NCI-H146 treated with DMSO at 0.1 percent for 48 hours (cell line): Measurements from ENCODE around the gene MAB21L3.
"Not testable (repeated sequence)": the region's sequence is repeated elsewhere in the genome, so short reads cannot be mapped to it uniquely, and the experiment has no call there.

Source experiments
- DNase-seq: peaks from one replicate; lab custom pipeline; 2025; ENCODE audit not compliant: unreplicated experiment; lab: John Stamatoyannopoulos, UW

Gene MAB21L3

GRCh38 chr1:116133696-116134475 is 22.7 kb downstream of the MAB21L3 start:
- no peak for DNase-seq

GRCh38 chr1:116134476-116134773 is 23.2 kb downstream of the MAB21L3 start:
- DNase-seq: no peak

- DNase-seq: no peak
Measured at GRCh38 chr1:116138277-116138792, 27.1 kb downstream of the MAB21L3 start.

GRCh38 chr1:116139592-116140134 is 28.5 kb downstream of the MAB21L3 start:
- no peak for DNase-seq

- no peak for DNase-seq
Measured at GRCh38 chr1:116144151-116144550, 33.0 kb downstream of the MAB21L3 start.

- not testable (repeated sequence) for DNase-seq
Measured at GRCh38 chr1:116146447-116147113, 35.4 kb downstream of the MAB21L3 start.

- DNase-seq: no peak
Measured at GRCh38 chr1:116147114-116147510, 35.9 kb downstream of the MAB21L3 start.

- DNase-seq: no peak
Measured at GRCh38 chr1:116147972-116148371, 36.8 kb downstream of the MAB21L3 start.

- DNase-seq: no peak
Measured at GRCh38 chr1:116148967-116149366, 37.8 kb downstream of the MAB21L3 start.

GRCh38 chr1:116150368-116150767 is 39.2 kb downstream of the MAB21L3 start:
- no peak for DNase-seq

- DNase-seq: peak; percentile 48
Measured at GRCh38 chr1:116151739-116152576, 40.8 kb downstream of the MAB21L3 start.

- DNase-seq: no peak
Measured at GRCh38 chr1:116152577-116152943, 41.4 kb downstream of the MAB21L3 start.

GRCh38 chr1:116152950-116153691 is 41.9 kb downstream of the MAB21L3 start:
- DNase-seq: no peak

- DNase-seq: no peak
Measured at GRCh38 chr1:116153692-116154031, 42.5 kb downstream of the MAB21L3 start.

- DNase-seq: no peak
Measured at GRCh38 chr1:116154536-116154935, 43.3 kb downstream of the MAB21L3 start.

- no peak for DNase-seq
Measured at GRCh38 chr1:116157096-116157495, 45.9 kb downstream of the MAB21L3 start.

GRCh38 chr1:116159177-116159576 is 48.0 kb downstream of the MAB21L3 start:
- no peak for DNase-seq

GRCh38 chr1:116159611-116160010 is 48.4 kb downstream of the MAB21L3 start:
- no peak for DNase-seq

GRCh38 chr1:116161390-116161789 is 50.2 kb downstream of the MAB21L3 start:
- no peak for DNase-seq

GRCh38 chr1:116161877-116162390 is 50.7 kb downstream of the MAB21L3 start:
- DNase-seq: no peak

GRCh38 chr1:116163533-116163932 is 52.3 kb downstream of the MAB21L3 start:
- no peak for DNase-seq
